ENCODE results near the gene COX7A2. TPM values are rescaled to one million over a fixed set of nuclear protein-coding genes. Genes with fewer than 3 reads are reported as not detected.

The COX7A2 gene
- total and polyA plus RNA-seq, 7 experiments from 2014 or later = 159 to 969 (median 186) TPM

DNA sequence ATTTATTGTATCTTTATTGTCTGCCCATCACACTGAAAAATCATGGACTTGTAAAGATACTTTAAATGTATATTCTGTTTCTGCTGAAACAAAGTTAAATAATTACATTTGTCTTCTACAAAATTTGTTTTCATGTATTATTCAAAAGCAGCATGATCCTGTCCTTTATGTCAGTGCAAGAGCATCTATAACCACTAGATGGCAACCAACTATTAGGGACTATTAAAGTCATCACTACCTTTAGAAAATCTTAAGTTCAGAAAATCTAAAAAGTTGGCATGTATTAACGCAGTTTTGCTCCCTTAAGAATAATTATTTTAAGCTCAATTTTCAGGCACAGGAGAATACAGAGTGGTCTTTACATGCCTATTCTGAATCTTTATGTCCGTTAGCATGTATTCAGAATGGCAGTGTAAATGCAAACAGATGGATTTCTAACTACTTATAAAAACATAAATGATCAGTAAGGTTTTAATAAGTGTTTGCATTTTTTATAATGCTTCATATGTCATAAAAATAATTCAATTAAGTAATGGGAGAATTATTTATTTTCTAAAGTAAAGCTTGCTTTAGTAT lies 23.2 kb upstream of the COX7A2 start:
- no peaks in the 10 kb centered on the region for H3K27me3 ChIP-seq (ENCODE audit: control insufficient read depth in 2 of 2, insufficient read depth in 2 of 2, low read length in 2 of 2)
- CTCF ChIA-PET = interaction anchor here (0.8 to 2.5 kb wide), 5 partner anchors 9 to 258 kb away, joined by 3 to 12 read pairs (median 5); partner anchors contain the start of gene TMEM30A
- Mint-ChIP-seq H3K36me3 (peaks cover 5 to 26% (median 11%) of the 10 kb centered on the region in 5 donors), H3K4me1 (peaks cover 0 to 52% (median 41%) of the 10 kb centered on the region in 7 donors), H3K9me3 (no peaks in the 10 kb centered on the region), H3K27ac (peak overlapping the region in 1 of 9 donors; percentile 32), H3K27me3 (no peaks in the 10 kb centered on the region), H3K4me3 (no peak overlapping the region)
- no peak overlapping the region for H3K4me3 ChIP-seq (ENCODE audit: low read length)
- H3K9me3 ChIP-seq (ENCODE audit: control insufficient read depth in 2 of 3, low read length in 3 of 3) = no peaks in the 10 kb centered on the region
- POLR2A ChIA-PET = no interaction called here
- peaks cover 0 to 5% of the 10 kb centered on the region in 2 donors for H3K4me1 ChIP-seq (ENCODE audit: control insufficient read depth in 2 of 2, insufficient read depth in 2 of 2, low read length in 2 of 2)
- peaks cover 0 to 22% (median 0%) of the 10 kb centered on the region in 3 experiments for H3K36me3 ChIP-seq (ENCODE audit: control insufficient read depth in 2 of 3, insufficient read depth in 3 of 3, low read length in 3 of 3)
- intact Hi-C loops (cut with micrococcal nuclease) = loop anchor here (1.0 to 2.0 kb wide), 6 partner anchors 14 to 296 kb away; partner anchors contain the start of gene TMEM30A (in 2 of the 2)
- DNase-seq = peak in 7 of 9 donors; percentile 11 to 43 (median 27)
- no peak overlapping the region for H3K27ac ChIP-seq (ENCODE audit: low read depth, low read length)
- ATAC-seq = peak; percentile 78

DNA sequence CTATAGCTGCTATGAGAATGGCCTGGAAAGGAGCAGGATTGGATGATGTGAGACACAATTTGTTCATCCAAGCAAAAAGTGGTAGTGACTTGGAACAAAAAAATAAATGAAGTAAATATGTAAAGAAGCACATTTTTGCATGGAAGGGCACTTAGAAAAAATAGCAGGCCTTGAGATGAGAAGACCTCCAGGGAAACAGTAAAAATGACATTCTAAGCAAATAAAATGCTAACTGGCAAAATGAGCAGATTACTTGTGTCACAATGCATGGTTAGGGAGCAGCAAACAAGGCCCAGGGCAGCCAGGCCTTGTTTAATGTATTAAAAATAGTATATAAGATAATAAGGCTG lies 19.8 kb upstream of the COX7A2 start:
- Mint-ChIP-seq H3K36me3 (peaks cover 5 to 23% (median 14%) of the 10 kb centered on the region in 5 donors), H3K27ac (peak overlapping the region in 2 of 9 donors; percentile 3 to 33), H3K4me1 (peaks cover 0 to 26% (median 21%) of the 10 kb centered on the region in 7 donors), H3K9me3 (no peaks in the 10 kb centered on the region), H3K4me3 (no peak overlapping the region), H3K27me3 (no peaks in the 10 kb centered on the region)
- POLR2A ChIA-PET = interaction anchor here (1.4 kb wide), 1 partner anchor 20 kb away, joined by 4 read pairs; no protein-coding TSS in a partner anchor
- intact Hi-C loops (cut with micrococcal nuclease) = no loop called here
- Histone ChIP-seq H3K36me3 (ENCODE audit: control insufficient read depth in 2 of 3, insufficient read depth in 3 of 3, low read length in 3 of 3) (peaks cover 0 to 34% (median 0%) of the 10 kb centered on the region in 3 experiments), H3K27me3 (ENCODE audit: control insufficient read depth in 2 of 2, insufficient read depth in 2 of 2, low read length in 2 of 2) (no peaks in the 10 kb centered on the region), H3K4me1 (ENCODE audit: control insufficient read depth in 2 of 2, insufficient read depth in 2 of 2, low read length in 2 of 2) (no peaks in the 10 kb centered on the region), H3K9me3 (ENCODE audit: control insufficient read depth in 2 of 3, low read length in 3 of 3) (no peaks in the 10 kb centered on the region), H3K27ac (ENCODE audit: low read depth, low read length) (no peak overlapping the region), H3K4me3 (ENCODE audit: low read length) (no peak overlapping the region)
- ATAC-seq (no peak), DNase-seq (no peak)
- CTCF ChIA-PET = interaction anchor here (0.9 kb wide), 1 partner anchor 18 kb away, joined by 3 read pairs; no protein-coding TSS in a partner anchor

DNA sequence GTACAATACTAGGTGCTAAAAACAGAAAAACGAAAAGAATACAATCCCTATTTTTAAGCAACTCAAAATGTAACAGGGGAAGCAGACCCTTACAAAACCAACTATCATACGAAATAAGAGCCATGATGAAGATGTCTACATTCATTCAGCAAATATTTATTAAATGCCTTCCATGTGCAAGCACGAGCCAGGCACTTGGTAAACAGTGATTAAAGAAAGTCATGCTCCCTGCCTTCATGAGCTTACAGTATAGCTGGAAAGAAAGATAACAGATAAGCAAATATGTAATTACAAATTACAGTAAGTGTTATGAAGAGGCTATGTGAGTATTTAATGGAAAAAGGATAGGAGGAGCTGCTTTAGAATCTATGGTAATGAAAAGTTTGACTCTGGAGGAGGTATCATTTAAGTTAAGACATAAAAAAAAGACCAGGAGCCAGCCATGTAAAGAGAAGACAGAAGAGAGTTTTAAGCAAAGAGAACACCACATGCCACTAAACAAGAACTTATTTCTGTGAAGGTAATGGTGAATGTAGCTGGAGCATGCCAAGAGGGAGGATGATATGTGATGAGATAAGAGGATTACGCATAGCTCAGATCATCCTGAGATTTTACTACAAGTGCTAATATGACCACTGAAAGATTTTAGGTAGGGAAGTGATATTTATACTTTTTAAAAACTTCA lies 19.3 kb upstream of the COX7A2 start:
- Histone ChIP-seq H3K36me3 (ENCODE audit: control insufficient read depth in 2 of 3, insufficient read depth in 3 of 3, low read length in 3 of 3) (peaks cover 0 to 34% (median 0%) of the 10 kb centered on the region in 3 experiments), H3K4me3 (ENCODE audit: low read length) (no peak overlapping the region), H3K27ac (ENCODE audit: low read depth, low read length) (no peak overlapping the region), H3K27me3 (ENCODE audit: control insufficient read depth in 2 of 2, insufficient read depth in 2 of 2, low read length in 2 of 2) (no peaks in the 10 kb centered on the region), H3K9me3 (ENCODE audit: control insufficient read depth in 2 of 3, low read length in 3 of 3) (no peaks in the 10 kb centered on the region), H3K4me1 (ENCODE audit: control insufficient read depth in 2 of 2, insufficient read depth in 2 of 2, low read length in 2 of 2) (no peaks in the 10 kb centered on the region)
- ChIA-PET POLR2A (interaction anchor here (0.7 to 1.4 kb wide), 2 partner anchors 19 to 20 kb away, joined by 3 to 4 read pairs; no protein-coding TSS in a partner anchor), CTCF (interaction anchor here (0.9 kb wide), 1 partner anchor 19 kb away, joined by 3 read pairs; no protein-coding TSS in a partner anchor)
- Mint-ChIP-seq H3K36me3 (peaks cover 5 to 25% (median 14%) of the 10 kb centered on the region in 5 donors), H3K4me3 (no peak overlapping the region), H3K4me1 (peaks cover 0 to 23% (median 17%) of the 10 kb centered on the region in 7 donors), H3K27me3 (no peaks in the 10 kb centered on the region), H3K9me3 (no peaks in the 10 kb centered on the region), H3K27ac (peak overlapping the region in 2 of 9 donors; percentile 3 to 33)
- DNase-seq (no peak), ATAC-seq (no peak)
- intact Hi-C loops (cut with micrococcal nuclease) = no loop called here

DNA sequence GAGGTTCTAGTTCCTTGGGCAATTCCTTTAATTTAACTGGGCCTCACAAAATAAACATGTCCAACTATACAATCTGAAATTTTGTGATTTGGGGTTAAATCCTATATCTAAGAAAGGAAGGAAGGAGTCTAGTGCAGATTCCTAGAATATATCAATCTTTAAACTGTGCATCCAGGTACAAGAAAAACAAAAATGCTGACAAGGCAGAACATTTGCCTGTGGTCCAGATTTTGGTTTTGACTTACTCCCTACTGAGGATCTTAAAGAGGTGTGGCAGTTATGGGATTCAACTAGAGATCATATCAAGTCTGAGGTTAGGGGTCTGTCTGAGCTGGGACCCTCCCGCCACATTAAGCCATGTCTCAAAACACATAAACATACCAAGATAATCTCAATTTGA lies 17.7 kb upstream of the COX7A2 start:
- Mint-ChIP-seq H3K4me3 (no peak overlapping the region), H3K36me3 (peaks cover 5 to 35% (median 15%) of the 10 kb centered on the region in 5 donors)

DNA sequence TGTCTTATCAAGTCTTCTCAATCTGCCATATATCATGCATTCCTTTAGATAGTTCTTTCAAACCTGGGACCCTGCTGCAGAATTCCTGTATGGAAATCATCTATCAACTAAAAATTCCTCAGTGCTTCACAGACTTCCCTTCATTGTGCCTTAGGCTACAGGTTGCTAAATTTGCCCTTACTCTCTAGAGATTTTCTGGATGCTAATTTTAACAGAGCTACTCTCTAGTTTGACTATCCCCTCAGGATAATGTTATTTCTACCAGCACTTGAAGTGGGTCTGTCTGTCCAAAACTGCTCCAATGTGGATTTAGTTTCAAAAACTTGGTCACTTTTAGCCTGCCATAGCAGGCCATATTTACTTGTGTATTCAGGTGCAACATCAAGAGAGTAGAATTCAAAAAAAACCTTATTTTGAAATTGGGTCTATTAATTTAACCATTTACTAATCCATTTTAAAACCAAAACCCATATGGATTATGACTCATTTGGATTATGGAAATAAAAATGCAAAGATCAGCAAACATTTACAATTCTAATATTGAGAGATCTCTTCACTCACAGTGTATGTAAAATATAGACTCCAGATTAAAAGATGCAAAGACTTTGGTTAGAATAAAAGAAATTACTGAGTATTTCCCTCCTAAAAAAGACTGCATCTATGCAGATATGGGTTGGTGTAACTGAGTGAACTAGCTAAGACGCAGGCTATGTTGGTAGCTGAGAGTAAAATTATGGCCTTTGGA lies 13.9 kb upstream of the COX7A2 start:
- no peak for DNase-seq
- no peak overlapping the region for H3K4me3 ChIP-seq (ENCODE audit: low read length)
- intact Hi-C loops (cut with micrococcal nuclease) = no loop called here
- ChIA-PET POLR2A (no interaction called here), CTCF (interaction anchor here (0.6 to 4.0 kb wide), 2 partner anchors 10 to 340 kb away, joined by 3 to 12 read pairs; no protein-coding TSS in a partner anchor)
- Mint-ChIP-seq H3K4me1 (peaks cover 0 to 8% (median 0%) of the 10 kb centered on the region in 7 donors), H3K4me3 (no peak overlapping the region), H3K27me3 (no peaks in the 10 kb centered on the region), H3K27ac (peak overlapping the region in 1 of 9 donors; percentile 42), H3K36me3 (peaks cover 0 to 37% (median 18%) of the 10 kb centered on the region in 5 donors), H3K9me3 (no peaks in the 10 kb centered on the region)
- no peaks in the 10 kb centered on the region for H3K27me3 ChIP-seq (ENCODE audit: control insufficient read depth in 2 of 2, insufficient read depth in 2 of 2, low read length in 2 of 2)
- H3K4me1 ChIP-seq (ENCODE audit: control insufficient read depth in 2 of 2, insufficient read depth in 2 of 2, low read length in 2 of 2) = no peaks in the 10 kb centered on the region
- no peak overlapping the region for H3K27ac ChIP-seq (ENCODE audit: low read depth, low read length)
- no peak for ATAC-seq
- no peaks in the 10 kb centered on the region for H3K9me3 ChIP-seq (ENCODE audit: control insufficient read depth in 2 of 3, low read length in 3 of 3)
- peaks cover 0 to 32% (median 0%) of the 10 kb centered on the region in 3 experiments for H3K36me3 ChIP-seq (ENCODE audit: control insufficient read depth in 2 of 3, insufficient read depth in 3 of 3, low read length in 3 of 3)

More for the DNA sequence above, 17.7 kb upstream of the COX7A2 start:
- no peak overlapping the region for H3K27ac ChIP-seq (ENCODE audit: low read depth, low read length)
- no peak overlapping the region for H3K4me3 ChIP-seq (ENCODE audit: low read length)
- Mint-ChIP-seq H3K9me3 (no peaks in the 10 kb centered on the region), H3K4me1 (peaks cover 0 to 15% (median 5%) of the 10 kb centered on the region in 7 donors), H3K27me3 (no peaks in the 10 kb centered on the region), H3K27ac (no peak overlapping the region)
- CTCF ChIA-PET = no interaction called here
- ATAC-seq (no peak), DNase-seq (no peak)
- POLR2A ChIA-PET = no interaction called here
- no peaks in the 10 kb centered on the region for H3K4me1 ChIP-seq (ENCODE audit: control insufficient read depth in 2 of 2, insufficient read depth in 2 of 2, low read length in 2 of 2)
- intact Hi-C loops (cut with micrococcal nuclease) = no loop called here
- H3K9me3 ChIP-seq (ENCODE audit: control insufficient read depth in 2 of 3, low read length in 3 of 3) = no peaks in the 10 kb centered on the region
- no peaks in the 10 kb centered on the region for H3K27me3 ChIP-seq (ENCODE audit: control insufficient read depth in 2 of 2, insufficient read depth in 2 of 2, low read length in 2 of 2)
- H3K36me3 ChIP-seq (ENCODE audit: control insufficient read depth in 2 of 3, insufficient read depth in 3 of 3, low read length in 3 of 3) = peaks cover 0 to 34% (median 0%) of the 10 kb centered on the region in 3 experiments

DNA sequence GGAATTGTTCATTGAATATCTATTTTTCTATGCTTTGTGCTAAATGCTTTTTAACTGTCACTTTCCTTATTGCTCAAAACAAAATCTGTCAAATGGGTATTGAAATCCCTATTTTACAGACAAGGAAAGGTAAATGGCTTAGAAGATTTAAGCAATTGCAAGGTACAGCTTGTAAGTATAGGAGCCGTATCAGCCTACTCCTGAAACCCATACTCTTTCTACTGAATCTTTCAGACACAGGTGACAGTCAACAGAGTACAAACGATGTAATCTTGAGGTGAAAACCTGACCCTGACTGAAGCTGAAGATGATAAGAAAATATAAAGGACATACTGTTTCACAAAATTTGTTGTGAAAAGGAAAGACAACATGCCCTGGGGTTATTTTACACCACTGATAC lies 7.0 kb upstream of the COX7A2 start:
- no peak overlapping the region for H3K4me3 Mint-ChIP-seq
- peaks cover 0 to 14% (median 0%) of the 10 kb centered on the region in 5 donors for H3K36me3 Mint-ChIP-seq
- no peaks in the 10 kb centered on the region for H3K9me3 Mint-ChIP-seq
- intact Hi-C loops (cut with micrococcal nuclease) = no loop called here
- H3K4me3 ChIP-seq (ENCODE audit: low read length) = no peak overlapping the region
- H3K27ac ChIP-seq (ENCODE audit: low read depth, low read length) = no peak overlapping the region
- no peaks in the 10 kb centered on the region for H3K4me1 ChIP-seq (ENCODE audit: control insufficient read depth in 2 of 2, insufficient read depth in 2 of 2, low read length in 2 of 2)
- peak overlapping the region in 1 of 9 donors; percentile 29 for H3K27ac Mint-ChIP-seq
- peaks cover 0 to 15% (median 9%) of the 10 kb centered on the region in 5 donors for H3K27me3 Mint-ChIP-seq
- peaks cover 0 to 5% (median 2%) of the 10 kb centered on the region in 7 donors for H3K4me1 Mint-ChIP-seq
- H3K36me3 ChIP-seq (ENCODE audit: control insufficient read depth in 2 of 3, insufficient read depth in 3 of 3, low read length in 3 of 3) = peaks cover 0 to 13% (median 0%) of the 10 kb centered on the region in 3 experiments
- H3K9me3 ChIP-seq (ENCODE audit: control insufficient read depth in 2 of 3, low read length in 3 of 3) = no peaks in the 10 kb centered on the region
- no peak for ATAC-seq
- CTCF ChIA-PET = interaction anchor here (0.6 to 1.1 kb wide), 2 partner anchors 16 to 1576 kb away, joined by 3 to 5 read pairs; no protein-coding TSS in a partner anchor
- POLR2A ChIA-PET = interaction anchor here (0.9 kb wide), 1 partner anchor 29 kb away, joined by 3 read pairs; no protein-coding TSS in a partner anchor
- DNase-seq = no peak
- H3K27me3 ChIP-seq (ENCODE audit: control insufficient read depth in 2 of 2, insufficient read depth in 2 of 2, low read length in 2 of 2) = no peaks in the 10 kb centered on the region
